ENCODE data around the gene EFNA1.
"Not testable (repeated sequence)": the region's sequence is repeated elsewhere in the genome, so short reads cannot be mapped to it uniquely, and the experiment has no call there.

EFNA1 gene

GRCh38 chr1:155125511-155125945 is 2.1 kb upstream of the EFNA1 start:
- no peak for DNase-seq (ENCODE audit: low spot score)

- peak; percentile 65 for DNase-seq (ENCODE audit: low spot score)
These were observed 1.6 kb upstream of the EFNA1 start for GRCh38 chr1:155125946-155126555.

GRCh38 chr1:155126556-155127104 is 1.0 kb upstream of the EFNA1 start:
- peak; percentile 19 for DNase-seq (ENCODE audit: low spot score)

GRCh38 chr1:155127967-155128754 is 485 bp downstream of the EFNA1 start:
- DNase-seq (ENCODE audit: low spot score): no peak

- peak; percentile 52 for DNase-seq (ENCODE audit: low spot score)
These were observed 1.2 kb downstream of the EFNA1 start for GRCh38 chr1:155128755-155129473.

- DNase-seq (ENCODE audit: low spot score): no peak
These were observed 2.8 kb downstream of the EFNA1 start for GRCh38 chr1:155130272-155131006.

- DNase-seq (ENCODE audit: low spot score): no peak
These were observed 3.6 kb downstream of the EFNA1 start for GRCh38 chr1:155131285-155131684.

- no peak for DNase-seq (ENCODE audit: low spot score)
These were observed 4.2 kb downstream of the EFNA1 start for GRCh38 chr1:155131856-155132255.

GRCh38 chr1:155133799-155134281 is 6.2 kb downstream of the EFNA1 start:
- DNase-seq (ENCODE audit: low spot score): no peak

GRCh38 chr1:155134322-155134721 is 6.6 kb downstream of the EFNA1 start:
- DNase-seq (ENCODE audit: low spot score): no peak

GRCh38 chr1:155134880-155135414 is 7.3 kb downstream of the EFNA1 start:
- peak; percentile 96 for DNase-seq (ENCODE audit: low spot score)

GRCh38 chr1:155135415-155136028 is 7.8 kb downstream of the EFNA1 start, which contains the start of gene SLC50A1:
Gene SLC50A1 (plus strand): TSS chr1:155135852. CDS start chr1:155135912, 60 bp downstream.
- peak; percentile 95 for DNase-seq (ENCODE audit: low spot score)

- DNase-seq (ENCODE audit: low spot score): no peak
These were observed 9.1 kb downstream of the EFNA1 start for GRCh38 chr1:155136748-155137147.

GRCh38 chr1:155137154-155137949 is 9.7 kb downstream of the EFNA1 start:
- DNase-seq (ENCODE audit: low spot score): no peak

- peak; percentile 74 for DNase-seq (ENCODE audit: low spot score)
These were observed 12.4 kb downstream of the EFNA1 start, which contains the start of gene DPM3 for GRCh38 chr1:155139895-155140629. Gene DPM3 (minus strand): TSS chr1:155140531. CDS start chr1:155140240, 291 bp downstream.

- no peak for DNase-seq (ENCODE audit: low spot score)
These were observed 12.9 kb downstream of the EFNA1 start for GRCh38 chr1:155140630-155140953.

GRCh38 chr1:155141749-155142148 is 14.1 kb downstream of the EFNA1 start:
- no peak for DNase-seq (ENCODE audit: low spot score)

- no peak for DNase-seq (ENCODE audit: low spot score)
These were observed 17.8 kb downstream of the EFNA1 start for GRCh38 chr1:155145491-155145890.

GRCh38 chr1:155155996-155156643 is 28.4 kb downstream of the EFNA1 start:
- not testable (repeated sequence) for DNase-seq (ENCODE audit: low spot score)
